Thymus (tissue), 11 donors: ENCODE measurements around the gene TOP2A. TPM values are rescaled to one million over a fixed set of nuclear protein-coding genes. Genes with fewer than 3 reads are reported as not detected.
"Not testable (repeated sequence)": the region's sequence is repeated elsewhere in the genome, so short reads cannot be mapped to it uniquely, and the experiment has no call there.

Experiments
- DNase-seq, 9 donors: peaks; one replicate each; pipeline ENCODE4 v3.0.0-alpha.2; 2013; ENCODE audit warnings: low spot score in 9 of 9, low read depth in 6 of 9, missing footprints in 1 of 9
- H3K27ac ChIP-seq, 2 donors: one replicate each; pipeline ENCODE4 v1.5.1; 2013; ENCODE audit warnings: control low read depth in 1 of 2, low read depth in 1 of 2, low read length in 1 of 2, mild to moderate bottlenecking in 1 of 2, moderate library complexity in 1 of 2
- H3K27me3 ChIP-seq, 2 donors: one replicate each; pipeline ENCODE4 v1.5.1; 2013; ENCODE audit warnings: low read length in 1 of 2; ENCODE audit not compliant: control insufficient read depth in 2 of 2, insufficient read depth in 1 of 2
- H3K36me3 ChIP-seq, 2 donors: one replicate each; pipeline ENCODE4 v1.5.1; 2013; ENCODE audit warnings: low read length in 1 of 2, mild to moderate bottlenecking in 1 of 2, moderate library complexity in 1 of 2; ENCODE audit not compliant: control insufficient read depth in 2 of 2, insufficient read depth in 2 of 2
- H3K4me1 ChIP-seq, 2 donors: one replicate each; pipeline ENCODE4 v1.5.1; 2013; ENCODE audit warnings: low read length in 2 of 2; ENCODE audit not compliant: control insufficient read depth in 2 of 2, insufficient read depth in 2 of 2
- H3K4me3 ChIP-seq, 2 donors: one replicate each; pipeline ENCODE4 v1.5.1; 2013; ENCODE audit warnings: low read length in 2 of 2, control low read depth in 1 of 2, mild to moderate bottlenecking in 1 of 2
- H3K9me3 ChIP-seq, 2 donors: one replicate each; pipeline ENCODE4 v1.5.1; 2013; ENCODE audit warnings: low read length in 1 of 2, mild to moderate bottlenecking in 1 of 2; ENCODE audit not compliant: control insufficient read depth in 2 of 2, insufficient read depth in 1 of 2
- WGBS: extraction: QIAGEN DNeasy Blood & Tissue Kit; methylation state at CpG from one replicate; pipeline ENCODE4 v1.1.7; 2013; 5-methylcytosine and 5-hydroxymethylcytosine counted together
- polyA plus RNA-seq: library from polyadenylated mRNA; stranded (reverse); fragments of 200-250 nt; gene quantifications from one replicate; pipeline ENCODE4 v1.2.3, GENCODE V29; 2013
- total RNA-seq: library from RNA; stranded (reverse); fragments of 120-200 nt; gene quantifications from one replicate; pipeline ENCODE4 v1.2.4, GENCODE V29; 2013
- donor health status: healthy.

The TOP2A gene
- total and polyA plus RNA-seq, 2 donors = 21.6 to 187 TPM

DNA sequence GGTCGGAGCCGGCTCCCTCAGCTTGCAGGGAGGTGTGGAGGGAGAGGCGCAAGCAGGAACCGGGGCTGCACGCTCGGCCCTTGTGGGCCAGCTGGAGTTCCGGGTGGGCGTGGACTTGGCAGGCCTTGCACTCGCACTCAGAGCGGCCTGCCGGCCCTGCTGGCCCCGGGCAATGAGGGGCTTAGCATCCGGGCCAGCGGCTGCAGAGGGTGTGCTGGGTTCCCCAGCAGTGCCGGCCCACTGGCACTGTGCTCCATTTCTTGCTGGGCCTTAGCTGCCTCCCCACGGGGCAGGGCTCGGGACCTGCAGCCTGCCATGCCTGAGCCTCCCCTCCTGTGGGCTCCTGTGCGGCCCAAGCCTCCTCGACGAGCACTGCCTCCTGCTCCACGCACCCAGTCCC, 41.9 kb downstream of the TOP2A start:
- 98% methylated on average over 21 of the region's 21 CpGs for WGBS
- H3K27me3 ChIP-seq, H3K4me1 ChIP-seq, H3K27ac ChIP-seq, H3K9me3 ChIP-seq, DNase-seq, H3K4me3 ChIP-seq, H3K36me3 ChIP-seq: not testable (repeated sequence)

DNA sequence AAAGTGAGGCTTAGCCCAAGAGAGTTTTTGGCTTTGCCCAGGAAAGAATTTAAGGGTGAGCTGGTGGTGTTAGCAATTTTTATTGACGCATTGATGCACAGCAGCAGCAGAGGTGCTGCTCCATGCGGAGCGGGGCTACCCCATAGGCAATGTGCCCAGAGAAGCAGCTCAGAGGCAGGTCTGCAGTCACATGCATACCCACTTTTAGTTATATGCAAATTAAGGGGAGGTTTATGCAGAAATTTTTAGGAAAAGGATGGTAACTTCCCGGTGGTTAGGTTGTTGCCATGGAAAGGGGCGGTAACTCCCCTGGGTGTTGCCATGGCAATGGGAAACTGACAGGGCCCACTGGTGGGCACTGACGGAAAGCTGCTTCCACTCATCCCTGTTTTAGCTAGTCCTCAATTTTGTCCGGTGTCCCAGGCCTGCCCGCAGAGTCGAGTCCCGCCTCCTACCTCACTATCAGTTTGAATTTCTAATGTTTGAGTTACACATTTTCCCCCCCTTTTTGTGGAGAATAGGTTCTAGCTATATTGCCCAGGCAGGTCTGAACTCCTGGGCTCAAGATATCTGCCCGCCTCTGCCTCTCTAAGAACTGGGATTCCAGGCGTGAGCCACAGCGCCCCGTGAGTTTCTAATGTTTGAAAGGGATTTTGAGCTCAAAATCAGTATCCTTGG, 42.7 kb downstream of the TOP2A start:
- DNase-seq = no peak
- Histone ChIP-seq H3K9me3 (peaks cover 0 to 5% of the 10 kb centered on the region in 2 donors), H3K4me1 (no peaks in the 10 kb centered on the region), H3K36me3 (no peaks in the 10 kb centered on the region), H3K4me3 (no peak overlapping the region), H3K27me3 (no peaks in the 10 kb centered on the region), H3K27ac (no peak overlapping the region)
- WGBS = 97% methylated on average over 14 of the region's 14 CpGs

DNA sequence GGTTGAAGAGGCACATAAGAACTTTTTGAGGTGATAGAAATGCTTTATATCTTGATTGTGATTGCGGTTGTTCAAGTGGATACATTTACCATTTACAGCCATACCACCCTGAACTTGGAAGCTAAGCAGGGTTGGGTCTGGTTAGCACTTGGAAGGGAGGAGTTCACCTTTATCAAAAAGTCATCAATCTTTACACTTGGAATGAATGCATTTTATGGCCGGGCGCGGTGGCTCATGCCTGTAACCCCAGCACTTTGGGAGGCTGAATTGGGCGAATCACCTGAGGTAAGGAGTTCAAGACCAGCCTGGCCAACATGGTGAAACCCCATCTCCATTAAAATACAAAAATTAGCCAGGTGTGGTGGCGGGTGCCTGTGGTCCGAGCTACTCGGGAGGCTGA, 43.7 kb downstream of the TOP2A start:
- no peak overlapping the region for H3K4me3 ChIP-seq
- no peaks in the 10 kb centered on the region for H3K27me3 ChIP-seq
- H3K27ac ChIP-seq = no peak overlapping the region
- no peaks in the 10 kb centered on the region for H3K36me3 ChIP-seq
- no peaks in the 10 kb centered on the region for H3K4me1 ChIP-seq
- H3K9me3 ChIP-seq = peaks cover 0 to 5% of the 10 kb centered on the region in 2 donors
- WGBS = 98% methylated on average over 8 of the region's 8 CpGs
- no peak for DNase-seq

DNA sequence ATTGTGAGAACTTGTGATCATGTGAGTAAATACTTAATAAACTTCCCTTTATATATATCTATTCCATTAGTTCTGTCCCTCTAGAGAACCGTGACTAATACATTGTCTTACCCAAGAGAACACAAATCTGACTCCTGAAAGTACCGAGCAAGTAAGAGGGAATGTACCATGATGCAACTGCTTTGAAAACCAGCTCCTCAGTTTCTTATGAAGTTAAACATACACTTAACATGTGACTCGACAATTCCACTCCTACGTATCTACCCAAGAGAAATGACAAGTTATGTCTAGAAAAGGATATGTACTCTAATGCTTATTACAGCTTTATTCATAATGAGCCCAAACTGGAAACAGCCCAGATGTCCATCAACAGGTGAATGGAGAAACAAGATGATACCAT, 44.4 kb downstream of the TOP2A start:
- DNase-seq = no peak
- Histone ChIP-seq H3K4me1 (no peaks in the 10 kb centered on the region), H3K27ac (no peak overlapping the region), H3K36me3 (no peaks in the 10 kb centered on the region), H3K4me3 (no peak overlapping the region), H3K9me3 (peaks cover 0 to 5% of the 10 kb centered on the region in 2 donors), H3K27me3 (no peaks in the 10 kb centered on the region)
- 93% methylated on average over 4 of the region's 4 CpGs for WGBS

DNA sequence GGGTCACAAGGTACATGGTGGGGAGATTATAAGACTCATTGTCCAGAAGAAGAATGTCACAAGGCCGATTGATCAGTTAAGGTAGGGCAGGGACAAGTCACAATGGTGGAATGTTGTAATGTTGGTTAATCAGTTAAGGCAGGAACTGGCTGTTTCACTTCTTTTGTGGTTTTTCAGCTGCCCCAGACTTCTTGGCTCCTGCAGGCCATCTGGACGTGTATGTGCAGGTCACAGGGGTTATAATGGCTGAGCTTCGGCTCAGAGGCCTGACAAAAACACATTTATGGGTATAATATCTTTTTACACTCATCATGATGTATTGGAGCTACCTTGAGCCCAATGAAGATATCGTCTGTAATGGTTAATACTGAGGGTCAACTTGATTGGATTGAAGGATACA, 45.1 kb downstream of the TOP2A start:
- not testable (repeated sequence) for DNase-seq, H3K27me3 ChIP-seq, H3K9me3 ChIP-seq, H3K27ac ChIP-seq, H3K4me1 ChIP-seq, H3K36me3 ChIP-seq, H3K4me3 ChIP-seq
- WGBS = 80% methylated on average over 4 of the region's 4 CpGs

DNA sequence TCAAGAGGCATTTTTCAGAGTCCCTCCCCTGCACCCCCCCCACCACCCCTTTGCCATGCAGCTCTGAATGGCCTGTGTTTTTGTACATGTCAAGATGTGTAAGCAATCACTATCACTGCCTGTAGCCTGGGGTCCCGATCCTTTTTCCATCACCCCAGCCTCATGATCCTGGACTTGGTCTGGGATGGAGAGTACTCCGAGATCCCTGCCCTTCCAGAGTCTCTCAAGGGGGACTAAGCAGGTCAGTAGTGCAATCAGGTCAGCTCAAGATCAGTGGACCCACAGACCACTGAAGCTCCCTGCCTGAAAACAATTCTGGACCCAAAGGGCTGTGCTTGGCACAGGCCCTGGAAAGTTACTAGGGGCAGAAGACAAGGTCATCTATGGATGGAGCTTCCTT, 45.7 kb downstream of the TOP2A start:
- Histone ChIP-seq H3K4me3 (no peak overlapping the region), H3K27ac (no peak overlapping the region), H3K27me3 (no peaks in the 10 kb centered on the region), H3K36me3 (no peaks in the 10 kb centered on the region), H3K4me1 (peaks cover 0 to under 1% of the 10 kb centered on the region in 2 donors), H3K9me3 (peaks cover 0 to 5% of the 10 kb centered on the region in 2 donors)
- WGBS = 99% methylated on average over 2 of the region's 2 CpGs
- DNase-seq = no peak

DNA sequence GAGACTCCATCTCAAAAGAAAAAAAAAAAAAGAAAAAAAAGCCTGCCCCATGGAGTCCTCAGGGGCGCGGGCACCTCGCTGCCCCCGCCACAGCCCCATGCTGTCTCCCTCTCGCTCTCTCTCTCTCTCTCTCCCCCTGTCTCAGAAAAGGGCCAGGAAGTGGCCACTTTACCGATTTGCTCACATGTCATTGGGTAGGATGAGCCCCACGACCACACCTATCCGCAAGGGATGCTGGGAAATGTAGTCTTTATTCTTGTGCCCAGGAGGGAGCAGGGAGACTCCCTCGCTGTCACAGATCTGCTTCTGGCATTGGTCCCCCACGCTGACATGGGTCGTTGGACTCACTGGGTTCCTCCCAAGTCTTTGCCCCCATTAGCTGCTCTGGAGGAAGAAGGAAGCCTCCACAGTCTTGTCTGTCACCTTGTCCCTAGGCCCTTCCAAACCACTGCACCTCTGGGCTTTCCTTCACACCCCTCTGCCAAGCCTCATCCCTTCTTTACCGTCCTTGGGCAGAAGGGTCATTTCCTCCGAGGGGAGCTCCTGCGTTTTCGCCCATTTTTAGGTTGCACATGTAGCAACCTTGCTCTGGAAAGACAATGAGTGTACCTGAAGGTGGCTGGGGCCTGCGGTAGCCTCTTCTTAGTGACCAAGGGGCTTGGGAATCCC, 46.3 kb downstream of the TOP2A start:
- 91% methylated on average over 16 of the region's 16 CpGs for WGBS
- no peak overlapping the region for H3K4me3 ChIP-seq
- DNase-seq = peak in 1 of 9 donors; percentile 50
- peaks cover 0 to 7% of the 10 kb centered on the region in 2 donors for H3K4me1 ChIP-seq
- H3K36me3 ChIP-seq = no peaks in the 10 kb centered on the region
- H3K27me3 ChIP-seq = no peaks in the 10 kb centered on the region
- no peak overlapping the region for H3K27ac ChIP-seq
- peaks cover 0 to 5% of the 10 kb centered on the region in 2 donors for H3K9me3 ChIP-seq

DNA sequence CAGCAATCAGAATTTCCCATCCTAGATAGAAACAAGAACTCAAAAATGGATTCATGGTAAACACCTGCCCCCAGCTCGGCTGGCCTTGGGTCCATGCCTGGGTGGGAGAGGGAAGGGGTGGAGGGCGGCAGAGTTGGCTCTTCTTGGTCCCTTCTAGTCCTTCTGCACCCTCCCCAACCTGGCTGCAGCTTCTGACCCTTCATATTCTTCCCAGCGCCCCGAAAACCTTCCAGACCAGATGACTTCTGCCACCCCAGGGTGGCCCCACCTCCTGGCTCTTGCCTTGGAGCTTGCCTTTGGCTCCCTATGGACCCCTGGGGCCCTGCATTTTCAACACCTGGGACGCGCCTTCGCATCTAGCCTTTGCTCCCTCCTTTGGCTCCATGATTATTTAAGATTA, 47.8 kb downstream of the TOP2A start:
- Histone ChIP-seq H3K9me3 (peaks cover 0 to 5% of the 10 kb centered on the region in 2 donors), H3K4me1 (peaks cover 0 to 7% of the 10 kb centered on the region in 2 donors), H3K36me3 (no peaks in the 10 kb centered on the region), H3K4me3 (no peak overlapping the region), H3K27ac (no peak overlapping the region), H3K27me3 (peaks cover 0 to 1% of the 10 kb centered on the region in 2 donors)
- WGBS = 98% methylated on average over 7 of the region's 7 CpGs
- no peak for DNase-seq

DNA sequence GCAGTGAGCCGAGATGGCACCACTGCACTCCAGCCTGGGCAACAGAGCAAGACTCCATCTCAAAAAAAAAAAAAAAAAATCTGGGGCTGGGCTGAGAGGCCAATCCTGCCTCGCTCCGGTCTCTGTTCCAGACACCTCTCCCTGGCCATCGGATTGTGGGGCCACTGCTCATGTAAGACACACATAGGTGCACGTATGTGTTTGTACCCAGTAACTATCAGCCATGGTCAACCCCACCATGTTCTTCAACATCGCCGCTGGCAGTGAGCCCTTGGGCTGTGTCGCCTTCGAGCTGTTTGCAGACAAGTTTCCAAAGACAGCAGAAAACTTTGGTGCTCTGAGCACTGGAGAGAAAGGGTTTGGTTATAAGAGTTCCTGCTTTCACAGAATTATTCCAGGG, 50.0 kb downstream of the TOP2A start:
- H3K36me3 ChIP-seq, H3K4me1 ChIP-seq, H3K9me3 ChIP-seq, H3K4me3 ChIP-seq, H3K27ac ChIP-seq, DNase-seq: not testable (repeated sequence)
- H3K27me3 ChIP-seq = peaks cover 11 to 22% of the 10 kb centered on the region in 2 donors
- WGBS = over 99% methylated on average over 9 of the region's 9 CpGs
